IPS-20b (cell line): ENCODE results near the gene CCDC184.
A peak's percentile ranks its signal among the peaks of the same experiment; 100 is the strongest.

Experiments
- H3K27ac ChIP-seq: one replicate; pipeline ENCODE4 v1.5.1; 2013; ENCODE audit warnings: low read length
- H3K27me3 ChIP-seq: 2 replicates; pipeline ENCODE4 v1.6.1; 2013; ENCODE audit warnings: mild to moderate bottlenecking, low read length, inconsistent platforms; ENCODE audit not compliant: insufficient read depth
- H3K36me3 ChIP-seq: 2 replicates; pipeline ENCODE4 v1.6.1; 2013; ENCODE audit warnings: low read depth, mild to moderate bottlenecking, inconsistent platforms, low read length, moderate library complexity; ENCODE audit not compliant: insufficient read depth
- H3K4me1 ChIP-seq: 2 replicates; pipeline ENCODE4 v1.6.1; 2013; ENCODE audit warnings: mild to moderate bottlenecking, control low read depth, inconsistent platforms, low read length, moderate library complexity; ENCODE audit not compliant: insufficient read depth
- H3K4me3 ChIP-seq: 2 replicates; pipeline ENCODE4 v1.5.1; 2013; ENCODE audit warnings: mild to moderate bottlenecking, low read length, inconsistent platforms
- H3K9ac ChIP-seq: 2 replicates; pipeline ENCODE4 v1.6.1; 2013; ENCODE audit warnings: low read depth, mild to moderate bottlenecking, inconsistent platforms, low read length, moderate library complexity
- H3K9me3 ChIP-seq: 2 replicates; pipeline ENCODE4 v1.6.1; 2013; ENCODE audit warnings: mild to moderate bottlenecking, low read depth, low read length, inconsistent platforms; ENCODE audit not compliant: insufficient read depth

The CCDC184 gene

DNA sequence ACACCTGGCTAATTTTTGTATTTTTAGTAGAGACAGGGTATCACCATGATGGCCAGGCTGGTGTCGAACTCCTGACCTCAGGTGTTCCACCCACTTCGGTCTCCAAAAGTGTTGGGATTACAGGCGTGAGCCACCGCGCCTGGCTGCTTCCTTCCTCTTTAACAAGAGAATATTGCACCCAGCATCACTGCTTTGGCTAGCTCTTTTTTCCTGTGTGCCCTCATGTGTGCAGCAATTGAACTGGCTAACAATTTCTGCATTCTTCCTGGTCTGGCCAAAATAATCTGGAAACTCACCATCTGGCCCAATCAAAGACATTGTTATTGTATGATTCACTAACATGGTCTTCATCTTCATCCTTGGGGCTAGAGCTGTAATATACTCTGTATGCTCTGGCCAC lies 23.4 kb upstream of the CCDC184 start:
- Histone ChIP-seq H3K27ac (no peak overlapping the region), H3K9ac (no peak overlapping the region), H3K4me1 (peaks cover 5% of the 10 kb centered on the region; the same call in 1 of the 2 replicates), H3K9me3 (no peaks in the 10 kb centered on the region), H3K27me3 (no peaks in the 10 kb centered on the region; the same call in 1 of the 2 replicates), H3K36me3 (no peaks in the 10 kb centered on the region), H3K4me3 (no peak overlapping the region)

DNA sequence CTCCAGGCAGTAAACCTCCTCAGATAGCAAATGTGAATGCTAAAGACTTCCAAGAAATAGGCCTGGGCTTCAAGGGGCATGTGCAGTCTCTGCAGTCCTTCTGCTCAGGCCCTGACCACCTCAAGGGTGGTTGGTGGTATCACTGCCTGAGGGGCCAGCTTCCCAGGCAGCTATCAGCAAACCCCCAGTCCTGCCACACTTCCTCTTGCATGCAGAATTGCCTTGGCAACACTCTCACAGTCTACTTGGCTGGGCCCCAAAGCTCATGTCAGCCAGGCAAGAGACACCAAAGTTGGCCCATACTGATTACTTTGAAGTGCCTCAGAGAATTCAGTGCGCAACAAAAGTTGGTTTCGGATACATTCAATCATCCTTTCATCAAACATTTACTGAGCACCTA lies 22.6 kb upstream of the CCDC184 start:
- Histone ChIP-seq H3K36me3 (no peaks in the 10 kb centered on the region), H3K9ac (no peak overlapping the region), H3K4me3 (no peak overlapping the region), H3K4me1 (peaks cover 5% of the 10 kb centered on the region; the same call in 1 of the 2 replicates), H3K9me3 (no peaks in the 10 kb centered on the region), H3K27me3 (no peaks in the 10 kb centered on the region; the same call in 1 of the 2 replicates), H3K27ac (no peak overlapping the region)

DNA sequence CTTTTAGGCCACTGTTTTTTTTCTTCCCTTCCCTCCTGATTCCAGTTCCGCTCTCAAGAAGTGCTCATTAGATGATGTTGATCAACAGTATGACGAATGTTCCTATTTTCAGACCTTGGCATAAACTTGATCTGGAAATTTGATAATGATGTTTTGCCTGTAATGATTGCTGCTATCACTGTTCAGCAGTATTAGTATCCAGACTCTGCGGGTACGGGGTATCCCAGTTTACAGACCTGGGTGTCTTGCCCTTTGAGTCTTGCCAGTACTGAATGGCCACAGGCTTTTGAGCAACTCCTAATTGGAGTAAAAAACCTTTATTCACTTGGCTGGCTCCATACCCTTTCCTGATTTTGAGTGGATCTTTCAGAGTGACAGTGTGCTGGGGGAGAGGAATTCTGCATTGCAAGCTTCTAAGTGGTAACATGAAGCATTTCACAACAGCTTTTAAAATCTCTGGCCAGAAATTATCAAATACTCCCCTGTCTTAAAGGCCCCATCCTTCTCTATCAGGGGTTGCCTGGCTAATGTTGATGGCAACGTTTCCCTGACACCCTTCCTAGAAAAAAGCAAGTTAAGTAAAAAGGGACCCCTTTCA lies 20.2 kb upstream of the CCDC184 start:
- H3K9me3 ChIP-seq = no peaks in the 10 kb centered on the region
- H3K4me3 ChIP-seq = no peak overlapping the region
- no peaks in the 10 kb centered on the region; the same call in 1 of the 2 replicates for H3K27me3 ChIP-seq
- H3K4me1 ChIP-seq = no peaks in the 10 kb centered on the region
- no peak overlapping the region for H3K9ac ChIP-seq
- no peaks in the 10 kb centered on the region for H3K36me3 ChIP-seq
- H3K27ac ChIP-seq = no peak overlapping the region

GRCh38 chr12:48164451-48164850 lies 19.0 kb upstream of the CCDC184 start:
- H3K27me3 ChIP-seq = no peaks in the 10 kb centered on the region; the same call in 1 of the 2 replicates
- H3K9me3 ChIP-seq = no peaks in the 10 kb centered on the region
- no peak overlapping the region for H3K4me3 ChIP-seq
- no peak overlapping the region for H3K9ac ChIP-seq
- no peaks in the 10 kb centered on the region for H3K36me3 ChIP-seq
- H3K27ac ChIP-seq = no peak overlapping the region
- H3K4me1 ChIP-seq = no peaks in the 10 kb centered on the region

GRCh38 chr12:48165089-48165981 lies 18.1 kb upstream of the CCDC184 start:
- no peaks in the 10 kb centered on the region for H3K36me3 ChIP-seq
- H3K9me3 ChIP-seq = no peaks in the 10 kb centered on the region
- H3K27ac ChIP-seq = no peak overlapping the region
- H3K9ac ChIP-seq = no peak overlapping the region
- no peaks in the 10 kb centered on the region for H3K4me1 ChIP-seq
- H3K27me3 ChIP-seq = no peaks in the 10 kb centered on the region; the same call in 1 of the 2 replicates
- no peak overlapping the region for H3K4me3 ChIP-seq

- no peaks in the 10 kb centered on the region for H3K9me3 ChIP-seq
- H3K9ac ChIP-seq = no peak overlapping the region
- no peak overlapping the region for H3K4me3 ChIP-seq
- no peak overlapping the region for H3K27ac ChIP-seq
- H3K27me3 ChIP-seq = no peaks in the 10 kb centered on the region; the same call in 1 of the 2 replicates
- no peaks in the 10 kb centered on the region for H3K4me1 ChIP-seq
- H3K36me3 ChIP-seq = no peaks in the 10 kb centered on the region
Measured at GRCh38 chr12:48169011-48169410, 14.4 kb upstream of the CCDC184 start.

- peak overlapping the region; percentile 11; the same call in 1 of the 2 replicates for H3K9ac ChIP-seq
- peak overlapping the region; percentile 48 for H3K4me3 ChIP-seq
- no peaks in the 10 kb centered on the region for H3K36me3 ChIP-seq
- H3K27ac ChIP-seq = no peak overlapping the region
- H3K9me3 ChIP-seq = no peaks in the 10 kb centered on the region
- peaks cover 10% of the 10 kb centered on the region; the same call in 1 of the 2 replicates for H3K4me1 ChIP-seq
- peaks cover 24% of the 10 kb centered on the region for H3K27me3 ChIP-seq
Measured at GRCh38 chr12:48175613-48176416, 7.6 kb upstream of the CCDC184 start.

DNA sequence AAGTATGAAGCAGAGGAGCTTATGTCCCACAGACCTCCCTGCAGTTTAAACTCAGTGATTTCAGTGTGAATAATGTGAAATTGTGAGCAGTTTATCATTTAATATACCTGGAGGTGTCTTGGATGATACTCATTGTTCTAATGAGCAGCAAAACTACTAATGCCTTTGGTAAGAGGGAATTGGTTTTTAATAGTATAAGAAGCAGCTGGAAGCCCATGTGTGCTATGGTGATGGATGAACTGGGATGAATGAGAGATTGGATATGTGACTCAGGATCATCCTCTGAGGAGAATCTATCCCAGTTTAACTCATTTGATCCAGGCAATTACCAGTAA lies 7.1 kb upstream of the CCDC184 start:
- peaks cover 30% of the 10 kb centered on the region for H3K27me3 ChIP-seq
- no peaks in the 10 kb centered on the region for H3K36me3 ChIP-seq
- peaks cover 10% of the 10 kb centered on the region; the same call in 1 of the 2 replicates for H3K4me1 ChIP-seq
- H3K4me3 ChIP-seq = peak overlapping the region; percentile 48; the same call in 1 of the 2 replicates
- H3K9ac ChIP-seq = no peak overlapping the region; the same call in 1 of the 2 replicates
- no peaks in the 10 kb centered on the region for H3K9me3 ChIP-seq
- H3K27ac ChIP-seq = no peak overlapping the region

DNA sequence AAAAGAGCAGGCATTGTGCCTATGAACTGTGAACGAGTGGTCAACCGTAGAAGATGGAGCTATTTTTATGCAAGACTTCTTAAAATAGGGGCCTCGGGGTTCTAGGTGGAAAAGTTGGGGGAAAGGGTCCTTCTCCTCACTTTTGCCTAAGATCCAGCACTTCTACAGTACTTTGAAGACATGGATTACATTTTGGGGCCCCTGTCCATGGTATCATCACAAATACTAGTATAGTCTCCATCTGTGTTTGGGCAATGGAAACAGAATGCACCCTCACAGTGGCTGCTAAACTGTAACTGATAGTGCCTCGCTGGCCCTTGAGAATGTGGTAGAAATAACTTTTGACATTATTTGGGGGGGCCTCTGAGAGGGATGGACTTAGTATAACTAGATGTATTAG lies 5.5 kb upstream of the CCDC184 start:
- Histone ChIP-seq H3K4me1 (peaks cover 15% of the 10 kb centered on the region; the same call in 1 of the 2 replicates), H3K27me3 (peaks cover 46% of the 10 kb centered on the region), H3K27ac (no peak overlapping the region), H3K9ac (no peak overlapping the region), H3K36me3 (no peaks in the 10 kb centered on the region), H3K9me3 (no peaks in the 10 kb centered on the region), H3K4me3 (no peak overlapping the region)

GRCh38 chr12:48179466-48179865 lies 4.0 kb upstream of the CCDC184 start:
- H3K27me3 ChIP-seq = peaks cover 61% of the 10 kb centered on the region
- H3K9ac ChIP-seq = no peak overlapping the region
- H3K4me1 ChIP-seq = peaks cover 15% of the 10 kb centered on the region; the same call in 1 of the 2 replicates
- no peaks in the 10 kb centered on the region for H3K36me3 ChIP-seq
- H3K9me3 ChIP-seq = no peaks in the 10 kb centered on the region
- no peak overlapping the region for H3K27ac ChIP-seq
- no peak overlapping the region for H3K4me3 ChIP-seq

GRCh38 chr12:48180424-48180823 lies 3.0 kb upstream of the CCDC184 start:
- Histone ChIP-seq H3K9ac (no peak overlapping the region), H3K27ac (no peak overlapping the region), H3K4me1 (peaks cover 17% of the 10 kb centered on the region; the same call in 1 of the 2 replicates), H3K36me3 (no peaks in the 10 kb centered on the region), H3K27me3 (peaks cover 70% of the 10 kb centered on the region), H3K4me3 (no peak overlapping the region), H3K9me3 (no peaks in the 10 kb centered on the region)
